Measurements from ENCODE around the gene FABP3.
"Not testable (repeated sequence)": the region's sequence is repeated elsewhere in the genome, so short reads cannot be mapped to it uniquely, and the experiment has no call there.

Gene FABP3

GRCh38 chr1:31397360-31398095 lies 24.7 kb upstream of the FABP3 start:
- DNase-seq: no peak

GRCh38 chr1:31396633-31397351 lies 23.9 kb upstream of the FABP3 start:
- DNase-seq: no peak

GRCh38 chr1:31394584-31395193 lies 21.8 kb upstream of the FABP3 start:
- peak; percentile 81 for DNase-seq

GRCh38 chr1:31393463-31393862 lies 20.6 kb upstream of the FABP3 start:
- DNase-seq: no peak

- no peak for DNase-seq
These were observed 17.2 kb upstream of the FABP3 start for GRCh38 chr1:31390071-31390470.

- no peak for DNase-seq
These were observed 16.7 kb upstream of the FABP3 start for GRCh38 chr1:31389616-31390015.

GRCh38 chr1:31387612-31388011 lies 14.7 kb upstream of the FABP3 start:
- no peak for DNase-seq

GRCh38 chr1:31386576-31387243 lies 13.8 kb upstream of the FABP3 start:
- DNase-seq: not testable (repeated sequence)

GRCh38 chr1:31383967-31384366 lies 11.1 kb upstream of the FABP3 start:
- no peak for DNase-seq

GRCh38 chr1:31382379-31382989 lies 9.6 kb upstream of the FABP3 start:
- DNase-seq: no peak

GRCh38 chr1:31381394-31382294 lies 8.8 kb upstream of the FABP3 start:
- no peak for DNase-seq

- DNase-seq: no peak
These were observed 7.3 kb upstream of the FABP3 start for GRCh38 chr1:31380181-31380580.

- no peak for DNase-seq
These were observed 5.1 kb upstream of the FABP3 start for GRCh38 chr1:31378001-31378400.

- DNase-seq: no peak
These were observed 4.5 kb upstream of the FABP3 start for GRCh38 chr1:31377364-31377863.

GRCh38 chr1:31376375-31377134 lies 3.7 kb upstream of the FABP3 start:
- DNase-seq: no peak

GRCh38 chr1:31374511-31375196 lies 1.8 kb upstream of the FABP3 start:
- no peak for DNase-seq

- DNase-seq: peak; percentile 4
These were observed 1.1 kb upstream of the FABP3 start for GRCh38 chr1:31373897-31374486.

- no peak for DNase-seq
These were observed 173 bp downstream of the FABP3 start for GRCh38 chr1:31372751-31373055.

GRCh38 chr1:31372051-31372450 lies 825 bp downstream of the FABP3 start:
- no peak for DNase-seq
